ENCODE results near the gene HLA-DPB1.
"Not testable (repeated sequence)": the region's sequence is repeated elsewhere in the genome, so short reads cannot be mapped to it uniquely, and the experiment has no call there.

Gene HLA-DPB1

GRCh38 chr6:33095681-33096080 lies 19.9 kb downstream of the HLA-DPB1 start:
- peak; percentile 40 for DNase-seq (ENCODE audit: low read depth)
- no peak overlapping the region for H3K4me3 ChIP-seq (ENCODE audit: control insufficient read depth, low read depth, low read length)
- TF ChIP-seq CTCF (conservative IDR thresholded peaks at IDR 0.05; ENCODE audit: control insufficient read depth, insufficient read depth, low read depth, low read length) = no peak

GRCh38 chr6:33101121-33101737 lies 25.4 kb downstream of the HLA-DPB1 start:
- not testable (repeated sequence) for DNase-seq (ENCODE audit: low read depth); H3K4me3 ChIP-seq (ENCODE audit: control insufficient read depth, low read depth, low read length)

GRCh38 chr6:33103776-33104175 lies 28.0 kb downstream of the HLA-DPB1 start:
- no peak for TF ChIP-seq CTCF (conservative IDR thresholded peaks at IDR 0.05; ENCODE audit: control insufficient read depth, insufficient read depth, low read depth, low read length)
- DNase-seq (ENCODE audit: low read depth) = no peak
- H3K4me3 ChIP-seq (ENCODE audit: control insufficient read depth, low read depth, low read length) = no peak overlapping the region

- no peak for TF ChIP-seq CTCF (conservative IDR thresholded peaks at IDR 0.05; ENCODE audit: control insufficient read depth, insufficient read depth, low read depth, low read length)
- no peak for DNase-seq (ENCODE audit: low read depth)
These were observed 29.1 kb downstream of the HLA-DPB1 start for GRCh38 chr6:33104887-33105286.

GRCh38 chr6:33105386-33105785 lies 29.6 kb downstream of the HLA-DPB1 start:
- no peak for DNase-seq (ENCODE audit: low read depth)
- H3K4me3 ChIP-seq (ENCODE audit: control insufficient read depth, low read depth, low read length) = no peak overlapping the region
- TF ChIP-seq CTCF (conservative IDR thresholded peaks at IDR 0.05; ENCODE audit: control insufficient read depth, insufficient read depth, low read depth, low read length) = no peak

More at GRCh38 chr6:33104887-33105286, 29.1 kb downstream of the HLA-DPB1 start:
- H3K4me3 ChIP-seq (ENCODE audit: control insufficient read depth, low read depth, low read length) = no peak overlapping the region

GRCh38 chr6:33105916-33106871 lies 30.4 kb downstream of the HLA-DPB1 start:
- DNase-seq (ENCODE audit: low read depth) = no peak
- H3K4me3 ChIP-seq (ENCODE audit: control insufficient read depth, low read depth, low read length) = no peak overlapping the region

More at GRCh38 chr6:33105916-33106871, 30.4 kb downstream of the HLA-DPB1 start:
- no peak for TF ChIP-seq CTCF (conservative IDR thresholded peaks at IDR 0.05; ENCODE audit: control insufficient read depth, insufficient read depth, low read depth, low read length)
